ENCODE measurements around the gene PPDPF.

DNA sequence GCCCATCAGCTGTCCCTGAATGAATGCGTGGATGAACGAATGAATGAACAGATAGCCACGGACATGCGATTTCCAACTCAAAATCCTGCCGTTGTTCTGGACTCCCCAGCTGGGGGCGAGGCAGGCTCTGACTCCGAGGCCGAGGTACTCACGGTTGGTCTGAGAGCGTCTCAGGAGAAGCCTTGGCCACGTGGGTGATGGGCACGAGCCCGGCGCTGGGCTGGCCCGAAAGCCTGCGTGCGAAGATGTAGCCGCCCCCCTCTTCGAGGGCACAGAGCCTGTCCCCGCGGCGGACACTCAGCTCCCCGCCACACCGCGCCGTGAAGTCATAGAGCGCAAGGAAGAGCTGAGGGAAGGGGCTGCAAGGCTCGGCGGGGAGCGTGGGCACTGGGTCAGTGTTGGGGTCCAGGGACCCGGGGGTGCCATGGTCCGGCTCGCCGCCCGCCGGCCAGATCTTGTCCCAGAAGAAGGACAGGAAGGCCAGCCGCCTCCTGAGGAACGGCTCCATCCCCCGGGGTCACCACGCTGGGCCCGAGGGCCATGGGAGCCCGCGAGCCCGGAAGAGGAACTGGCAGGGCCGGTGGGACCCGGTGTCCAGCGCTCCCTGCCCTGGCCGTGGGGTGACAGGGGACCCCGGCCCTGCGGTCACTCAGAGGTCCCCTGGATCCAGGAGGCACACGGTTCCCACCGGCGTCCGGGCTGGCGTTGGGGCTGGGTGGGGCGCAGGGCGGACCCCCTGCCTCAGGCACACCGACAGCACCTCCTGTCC lies 26.6 kb downstream of the PPDPF start:
- TF ChIP-seq, protein P1, sequence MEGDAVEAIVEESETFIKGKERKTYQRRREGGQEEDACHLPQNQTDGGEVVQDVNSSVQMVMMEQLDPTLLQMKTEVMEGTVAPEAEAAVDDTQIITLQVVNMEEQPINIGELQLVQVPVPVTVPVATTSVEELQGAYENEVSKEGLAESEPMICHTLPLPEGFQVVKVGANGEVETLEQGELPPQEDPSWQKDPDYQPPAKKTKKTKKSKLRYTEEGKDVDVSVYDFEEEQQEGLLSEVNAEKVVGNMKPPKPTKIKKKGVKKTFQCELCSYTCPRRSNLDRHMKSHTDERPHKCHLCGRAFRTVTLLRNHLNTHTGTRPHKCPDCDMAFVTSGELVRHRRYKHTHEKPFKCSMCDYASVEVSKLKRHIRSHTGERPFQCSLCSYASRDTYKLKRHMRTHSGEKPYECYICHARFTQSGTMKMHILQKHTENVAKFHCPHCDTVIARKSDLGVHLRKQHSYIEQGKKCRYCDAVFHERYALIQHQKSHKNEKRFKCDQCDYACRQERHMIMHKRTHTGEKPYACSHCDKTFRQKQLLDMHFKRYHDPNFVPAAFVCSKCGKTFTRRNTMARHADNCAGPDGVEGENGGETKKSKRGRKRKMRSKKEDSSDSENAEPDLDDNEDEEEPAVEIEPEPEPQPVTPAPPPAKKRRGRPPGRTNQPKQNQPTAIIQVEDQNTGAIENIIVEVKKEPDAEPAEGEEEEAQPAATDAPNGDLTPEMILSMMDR (IDR thresholded peaks at IDR 0.05) = no peak
- TF ChIP-seq EP300 (IDR thresholded peaks at IDR 0.05) = no peak
